Activated naive CD8-positive, alpha-beta T cell treated with anti-CD3 and anti-CD28 coated beads, Interleukin-2, amount 10 ng/mL, durations not matched to agents 7 days and 5 days (primary cell): ENCODE measurements around the gene ATP2B2. TPM values are rescaled to one million over a fixed set of nuclear protein-coding genes. Genes with fewer than 3 reads are reported as not detected.
A peak's percentile ranks its signal among the peaks of the same experiment; 100 is the strongest.

Experiments used
- ATAC-seq: fragments of 150-1000 bp; cut with Tn5 transposase; one replicate; pipeline ENCODE4 v1.10.0; 2021; ENCODE audit warnings: low read depth, moderate library complexity
- POLR2A ChIA-PET: fragments of 350-600 bp; sonication (Branson Sonifier 250); formaldehyde crosslinking; loops from one replicate; lab custom pipeline; 2021; ENCODE audit warnings: antibody characterized with exemption; lab: Charles Lee
- DNase-seq: peaks from one replicate; pipeline ENCODE4 v3.0.0; 2021
- H3K27ac Mint-ChIP-seq: one replicate; pipeline ENCODE4 v1.8.0; 2022; ENCODE audit warnings: mild to moderate bottlenecking, mixed read lengths
- H3K27me3 Mint-ChIP-seq: one replicate; pipeline ENCODE4 v1.8.0; 2022; ENCODE audit warnings: mild to moderate bottlenecking, moderate library complexity, mixed read lengths
- H3K36me3 Mint-ChIP-seq: one replicate; pipeline ENCODE4 v1.8.0; 2021; ENCODE audit warnings: mild to moderate bottlenecking, mixed read lengths
- H3K4me1 Mint-ChIP-seq: one replicate; pipeline ENCODE4 v1.8.0; 2021; ENCODE audit warnings: mixed read lengths
- H3K4me3 Mint-ChIP-seq: one replicate; pipeline ENCODE4 v1.8.0; 2022; ENCODE audit warnings: mild to moderate bottlenecking, moderate library complexity, mixed read lengths
- H3K9me3 Mint-ChIP-seq: one replicate; pipeline ENCODE4 v1.8.0; 2021; ENCODE audit warnings: mixed read lengths
- total RNA-seq, 2 experiments: library from RNA; stranded (reverse); gene quantifications; one replicate each; pipeline ENCODE4 v1.2.3, GENCODE V29; 2021

The ATP2B2 gene
- total RNA-seq, 2 experiments from 2014 or later: not detected

DNA sequence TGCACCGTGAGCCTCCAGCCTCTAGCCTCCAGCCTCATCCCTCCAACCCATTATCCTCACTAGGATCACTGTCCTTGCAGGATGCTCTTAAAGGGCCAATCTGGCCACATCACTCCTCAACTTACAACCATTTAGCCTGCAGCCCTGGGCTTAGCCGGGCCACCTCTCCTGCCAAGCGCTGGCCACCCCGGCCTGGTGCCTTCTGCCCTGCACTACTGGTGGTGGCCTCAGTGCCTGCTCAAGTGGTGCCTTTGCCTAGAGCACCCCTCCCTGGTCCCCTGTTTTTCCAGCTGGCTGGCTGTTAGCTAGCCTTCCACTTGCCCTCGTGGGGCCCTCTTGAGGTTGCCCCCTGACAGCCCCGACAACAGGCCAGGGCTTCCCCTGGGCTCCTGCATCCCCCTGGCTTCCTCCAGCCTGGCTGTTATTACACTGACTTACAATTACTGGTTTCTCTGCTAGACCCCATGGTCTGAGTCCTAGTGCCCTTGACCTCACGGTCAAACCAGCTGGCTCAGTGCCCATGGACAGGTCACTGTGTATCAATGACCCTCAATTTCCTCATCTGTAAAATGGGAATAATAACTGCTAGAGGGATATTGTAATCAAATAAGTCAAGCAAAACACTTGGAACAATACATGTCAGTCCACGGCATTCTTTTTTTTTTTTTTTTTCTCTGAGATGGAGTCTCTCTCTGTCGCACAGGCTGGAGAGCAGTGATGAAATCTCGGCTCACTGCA, 15.5 kb downstream of the ATP2B2 start:
- Mint-ChIP-seq H3K27ac (no peak overlapping the region), H3K27me3 (peaks cover 2% of the 10 kb centered on the region), H3K4me3 (no peak overlapping the region), H3K4me1 (no peaks in the 10 kb centered on the region), H3K36me3 (no peaks in the 10 kb centered on the region), H3K9me3 (no peaks in the 10 kb centered on the region)
- no peak for DNase-seq
- POLR2A ChIA-PET: interaction anchor here (0.7 kb wide), 1 partner anchor 19 kb away, joined by 5 read pairs; no protein-coding TSS in a partner anchor
- ATAC-seq: no peak

- DNase-seq: no peak
- POLR2A ChIA-PET: no interaction called here
- Mint-ChIP-seq H3K4me1 (no peaks in the 10 kb centered on the region), H3K27ac (peak overlapping the region; percentile 51), H3K4me3 (no peak overlapping the region), H3K9me3 (no peaks in the 10 kb centered on the region), H3K36me3 (no peaks in the 10 kb centered on the region), H3K27me3 (peaks cover 2% of the 10 kb centered on the region)
- no peak for ATAC-seq
These were observed 17.3 kb downstream of the ATP2B2 start for GRCh38 chr3:10487988-10488633.

DNA sequence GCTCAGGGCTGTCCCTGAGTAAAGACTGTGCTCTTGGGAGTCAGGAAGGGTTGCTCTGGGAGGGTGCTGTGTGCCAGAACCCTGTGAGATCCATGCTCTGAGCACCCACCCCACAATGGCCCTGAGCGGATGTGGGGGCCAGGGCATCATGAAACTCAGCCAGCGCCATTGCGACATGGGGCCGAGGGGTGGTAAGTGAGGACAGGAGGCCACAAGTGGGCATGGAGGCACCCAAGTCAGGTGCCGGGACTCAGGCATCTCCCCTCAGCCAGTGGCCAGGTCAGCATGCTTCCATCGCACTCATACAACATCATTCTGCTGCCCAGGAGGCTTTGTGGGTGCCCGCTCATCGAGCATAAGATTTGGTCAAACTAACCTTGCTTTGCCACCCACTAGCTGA, 19.6 kb downstream of the ATP2B2 start:
- Mint-ChIP-seq H3K27ac (no peak overlapping the region), H3K4me3 (no peak overlapping the region), H3K27me3 (peaks cover 2% of the 10 kb centered on the region), H3K9me3 (no peaks in the 10 kb centered on the region), H3K36me3 (no peaks in the 10 kb centered on the region), H3K4me1 (no peaks in the 10 kb centered on the region)
- POLR2A ChIA-PET: no interaction called here
- no peak for DNase-seq
- no peak for ATAC-seq

- ATAC-seq: no peak
- no peak for DNase-seq
- no peak overlapping the region for H3K27ac Mint-ChIP-seq
- no peaks in the 10 kb centered on the region for H3K4me1 Mint-ChIP-seq
- H3K36me3 Mint-ChIP-seq: no peaks in the 10 kb centered on the region
- no peaks in the 10 kb centered on the region for H3K9me3 Mint-ChIP-seq
- no peak overlapping the region for H3K4me3 Mint-ChIP-seq
- H3K27me3 Mint-ChIP-seq: peaks cover 2% of the 10 kb centered on the region
- POLR2A ChIA-PET: no interaction called here
These were observed 20.0 kb downstream of the ATP2B2 start for GRCh38 chr3:10485380-10485779.

GRCh38 chr3:10484709-10485108, 20.7 kb downstream of the ATP2B2 start:
- H3K27me3 Mint-ChIP-seq: peaks cover 2% of the 10 kb centered on the region
- H3K4me3 Mint-ChIP-seq: no peak overlapping the region
- POLR2A ChIA-PET: no interaction called here
- ATAC-seq (no peak), DNase-seq (no peak)
- H3K36me3 Mint-ChIP-seq: no peaks in the 10 kb centered on the region
- H3K9me3 Mint-ChIP-seq: no peaks in the 10 kb centered on the region
- H3K27ac Mint-ChIP-seq: no peak overlapping the region
- H3K4me1 Mint-ChIP-seq: no peaks in the 10 kb centered on the region

- no peak for DNase-seq
- H3K27me3 Mint-ChIP-seq: peaks cover 2% of the 10 kb centered on the region
- no peaks in the 10 kb centered on the region for H3K4me1 Mint-ChIP-seq
- H3K4me3 Mint-ChIP-seq: no peak overlapping the region
- no peaks in the 10 kb centered on the region for H3K9me3 Mint-ChIP-seq
- POLR2A ChIA-PET: no interaction called here
- no peaks in the 10 kb centered on the region for H3K36me3 Mint-ChIP-seq
- ATAC-seq: no peak
- H3K27ac Mint-ChIP-seq: no peak overlapping the region
These were observed 21.6 kb downstream of the ATP2B2 start for GRCh38 chr3:10483686-10484345.

DNA sequence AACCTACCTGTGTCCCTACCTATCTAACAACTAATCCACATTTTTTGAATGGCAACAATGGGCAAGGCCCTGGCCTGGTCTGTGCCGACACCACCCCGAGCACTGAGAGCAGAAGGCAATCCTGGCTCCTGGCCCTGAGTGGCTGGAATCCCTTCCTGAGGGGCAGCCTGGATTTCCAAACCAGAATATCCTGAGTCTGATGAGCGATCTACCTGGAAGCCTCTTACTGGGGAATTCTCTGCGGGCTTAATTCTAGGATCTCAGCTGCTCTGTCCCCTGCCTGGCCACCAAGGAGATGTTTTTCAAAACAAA, 22.1 kb downstream of the ATP2B2 start:
- H3K27ac Mint-ChIP-seq: no peak overlapping the region
- peaks cover 3% of the 10 kb centered on the region for H3K27me3 Mint-ChIP-seq
- no peak overlapping the region for H3K4me3 Mint-ChIP-seq

GRCh38 chr3:10482631-10483363, 22.6 kb downstream of the ATP2B2 start:
- Mint-ChIP-seq H3K4me3 (no peak overlapping the region), H3K4me1 (no peaks in the 10 kb centered on the region), H3K27me3 (peaks cover 4% of the 10 kb centered on the region), H3K36me3 (no peaks in the 10 kb centered on the region), H3K9me3 (no peaks in the 10 kb centered on the region), H3K27ac (no peak overlapping the region)
- DNase-seq (no peak), ATAC-seq (no peak)
- POLR2A ChIA-PET: no interaction called here

More for the DNA sequence above, 22.1 kb downstream of the ATP2B2 start:
- POLR2A ChIA-PET: no interaction called here
- DNase-seq (no peak), ATAC-seq (no peak)
- Mint-ChIP-seq H3K9me3 (no peaks in the 10 kb centered on the region), H3K4me1 (no peaks in the 10 kb centered on the region), H3K36me3 (no peaks in the 10 kb centered on the region)

GRCh38 chr3:10480871-10481378, 24.5 kb downstream of the ATP2B2 start:
- Mint-ChIP-seq H3K4me3 (no peak overlapping the region), H3K4me1 (no peaks in the 10 kb centered on the region), H3K27ac (no peak overlapping the region), H3K9me3 (no peaks in the 10 kb centered on the region), H3K36me3 (no peaks in the 10 kb centered on the region), H3K27me3 (peaks cover 4% of the 10 kb centered on the region)
- no peak for DNase-seq
- POLR2A ChIA-PET: no interaction called here
- ATAC-seq: no peak

DNA sequence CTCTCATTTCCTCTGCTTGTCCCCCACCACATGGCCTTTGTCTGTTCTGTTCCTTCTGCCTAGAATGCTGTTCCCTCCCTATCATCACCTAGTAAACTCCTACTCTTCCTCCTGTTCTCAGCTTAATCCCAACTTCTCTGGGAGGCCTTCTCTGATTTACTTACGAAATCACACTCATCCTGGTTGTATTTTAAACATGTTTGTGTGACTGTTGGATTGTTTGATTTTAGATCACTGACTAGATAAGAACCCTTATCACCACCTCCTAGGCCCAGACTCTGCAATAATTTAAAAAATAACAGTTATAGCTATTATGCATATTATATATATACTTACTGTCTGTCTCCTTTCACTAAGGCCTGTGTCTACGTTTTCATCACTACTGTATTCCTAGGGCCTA, 26.1 kb downstream of the ATP2B2 start:
- POLR2A ChIA-PET: no interaction called here
- H3K4me1 Mint-ChIP-seq: no peaks in the 10 kb centered on the region
- H3K27ac Mint-ChIP-seq: no peak overlapping the region
- H3K9me3 Mint-ChIP-seq: no peaks in the 10 kb centered on the region
- ATAC-seq (no peak), DNase-seq (no peak)
- H3K4me3 Mint-ChIP-seq: no peak overlapping the region
- no peaks in the 10 kb centered on the region for H3K36me3 Mint-ChIP-seq
- peaks cover 4% of the 10 kb centered on the region for H3K27me3 Mint-ChIP-seq

GRCh38 chr3:10475983-10476382, 29.4 kb downstream of the ATP2B2 start:
- Mint-ChIP-seq H3K4me1 (peaks cover 3% of the 10 kb centered on the region), H3K27ac (no peak overlapping the region), H3K4me3 (no peak overlapping the region), H3K36me3 (no peaks in the 10 kb centered on the region), H3K27me3 (peaks cover 18% of the 10 kb centered on the region), H3K9me3 (no peaks in the 10 kb centered on the region)
- no peak for ATAC-seq
- POLR2A ChIA-PET: no interaction called here
- no peak for DNase-seq

- H3K4me3 Mint-ChIP-seq: no peak overlapping the region
- peaks cover 3% of the 10 kb centered on the region for H3K4me1 Mint-ChIP-seq
- no peak overlapping the region for H3K27ac Mint-ChIP-seq
- no peaks in the 10 kb centered on the region for H3K9me3 Mint-ChIP-seq
- DNase-seq (no peak), ATAC-seq (no peak)
- POLR2A ChIA-PET: no interaction called here
- no peaks in the 10 kb centered on the region for H3K36me3 Mint-ChIP-seq
- H3K27me3 Mint-ChIP-seq: peaks cover 19% of the 10 kb centered on the region
These were observed 30.5 kb downstream of the ATP2B2 start for GRCh38 chr3:10474847-10475246.

GRCh38 chr3:10474275-10474646, 31.1 kb downstream of the ATP2B2 start:
- no peaks in the 10 kb centered on the region for H3K9me3 Mint-ChIP-seq
- ATAC-seq: no peak
- peaks cover 3% of the 10 kb centered on the region for H3K4me1 Mint-ChIP-seq
- H3K36me3 Mint-ChIP-seq: no peaks in the 10 kb centered on the region
- H3K4me3 Mint-ChIP-seq: no peak overlapping the region
- H3K27me3 Mint-ChIP-seq: peaks cover 21% of the 10 kb centered on the region
- no peak for DNase-seq
- POLR2A ChIA-PET: no interaction called here
- no peak overlapping the region for H3K27ac Mint-ChIP-seq
